SH-SY5Y (cell line): ENCODE data around the gene C11orf68.

Source experiments
- GATA2 ChIP-seq: IDR thresholded peaks from 2 replicates; pipeline ENCODE4 v1.6.1; 2011; ENCODE audit warnings: mild to moderate bottlenecking, low read depth, low read length
- GATA3 ChIP-seq: IDR thresholded peaks from 2 replicates; pipeline ENCODE4 v1.6.1; 2011; ENCODE audit warnings: low read depth, mild to moderate bottlenecking, low read length, moderate library complexity

Gene C11orf68

GRCh38 chr11:65906602-65907001, 12.3 kb downstream of the C11orf68 start:
- TF ChIP-seq GATA3 (no peak), GATA2 (no peak)

DNA sequence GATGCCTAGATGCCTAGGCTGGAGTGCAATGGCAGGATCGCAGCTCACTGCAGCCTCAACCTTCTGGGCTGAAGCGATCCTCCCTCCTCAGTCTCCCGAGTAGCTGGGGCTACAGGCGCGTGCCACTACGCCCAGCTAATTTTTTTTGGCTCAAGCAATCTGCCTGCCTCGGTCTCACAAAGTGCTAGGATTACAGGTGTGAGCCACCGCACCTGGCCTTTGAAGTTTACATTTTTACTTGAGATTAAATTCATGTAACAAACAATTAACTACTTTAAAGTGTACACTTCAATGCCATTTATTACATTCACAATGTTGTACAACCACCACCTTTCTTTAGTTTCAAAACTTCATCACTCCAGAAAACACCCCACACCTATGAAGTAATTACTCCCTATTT, 15.1 kb downstream of the C11orf68 start:
- TF ChIP-seq GATA2 (no peak), GATA3 (no peak)

DNA sequence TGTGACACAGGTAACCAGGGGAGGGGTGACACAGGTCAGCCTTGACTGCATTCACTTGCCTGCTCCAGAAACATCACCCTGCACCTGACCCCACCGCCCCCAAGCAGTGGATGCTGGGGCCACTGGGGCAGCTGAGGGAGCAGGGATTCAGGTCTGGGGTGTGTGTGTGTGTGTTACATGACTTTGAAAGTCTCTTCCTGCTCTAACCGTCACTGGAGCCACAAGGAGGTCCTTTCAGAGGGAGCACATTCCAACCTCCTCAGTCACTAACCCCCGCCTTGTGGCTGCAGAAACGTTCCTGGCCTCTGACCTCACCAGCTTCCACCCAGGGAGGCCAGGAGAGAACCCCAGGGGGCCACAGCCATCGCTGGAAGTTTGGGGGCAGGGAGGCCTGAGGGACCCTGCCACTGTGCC, 15.8 kb downstream of the C11orf68 start:
- no peak for TF ChIP-seq GATA3
- TF ChIP-seq GATA2, result no peak

- TF ChIP-seq GATA2, result no peak
- TF ChIP-seq GATA3, result no peak
Observed at GRCh38 chr11:65900899-65901180, 18.0 kb downstream of the C11orf68 start.

- no peak for TF ChIP-seq GATA2
- TF ChIP-seq GATA3, result no peak
Observed at GRCh38 chr11:65900125-65900898, 18.6 kb downstream of the C11orf68 start, which contains the start of gene FOSL1. TSS of gene FOSL1 (minus strand) at chr11:65900388. CDS start at chr11:65900339, 49 bp downstream.

- no peak for TF ChIP-seq GATA3
- no peak for TF ChIP-seq GATA2
Observed at GRCh38 chr11:65899356-65900124, 19.3 kb downstream of the C11orf68 start.

- TF ChIP-seq GATA3 (no peak), GATA2 (no peak)
Observed at GRCh38 chr11:65898656-65899355, 20.1 kb downstream of the C11orf68 start.

DNA sequence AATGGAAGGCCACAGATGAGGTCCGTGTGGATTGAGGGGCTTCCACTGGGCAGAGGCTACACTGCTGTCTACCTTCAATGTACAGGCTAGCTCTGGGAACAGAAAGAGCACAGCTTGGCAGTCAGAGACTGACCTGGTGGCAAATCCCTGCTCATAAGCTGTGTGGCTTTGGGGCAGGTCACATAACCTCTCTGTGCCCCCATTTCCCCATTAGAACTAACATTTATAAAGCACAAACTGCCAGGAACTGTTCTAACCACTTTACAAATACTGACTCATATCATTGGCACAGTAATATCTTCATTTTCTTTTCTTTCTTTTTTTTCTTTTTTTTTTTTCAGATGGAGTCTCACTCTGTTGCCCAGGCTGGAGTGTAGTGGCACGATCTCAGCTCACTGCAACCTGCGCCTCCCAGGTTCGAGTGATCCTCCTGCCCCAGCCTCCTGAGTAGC, 21.8 kb downstream of the C11orf68 start:
- TF ChIP-seq GATA3 (no peak), GATA2 (no peak)

DNA sequence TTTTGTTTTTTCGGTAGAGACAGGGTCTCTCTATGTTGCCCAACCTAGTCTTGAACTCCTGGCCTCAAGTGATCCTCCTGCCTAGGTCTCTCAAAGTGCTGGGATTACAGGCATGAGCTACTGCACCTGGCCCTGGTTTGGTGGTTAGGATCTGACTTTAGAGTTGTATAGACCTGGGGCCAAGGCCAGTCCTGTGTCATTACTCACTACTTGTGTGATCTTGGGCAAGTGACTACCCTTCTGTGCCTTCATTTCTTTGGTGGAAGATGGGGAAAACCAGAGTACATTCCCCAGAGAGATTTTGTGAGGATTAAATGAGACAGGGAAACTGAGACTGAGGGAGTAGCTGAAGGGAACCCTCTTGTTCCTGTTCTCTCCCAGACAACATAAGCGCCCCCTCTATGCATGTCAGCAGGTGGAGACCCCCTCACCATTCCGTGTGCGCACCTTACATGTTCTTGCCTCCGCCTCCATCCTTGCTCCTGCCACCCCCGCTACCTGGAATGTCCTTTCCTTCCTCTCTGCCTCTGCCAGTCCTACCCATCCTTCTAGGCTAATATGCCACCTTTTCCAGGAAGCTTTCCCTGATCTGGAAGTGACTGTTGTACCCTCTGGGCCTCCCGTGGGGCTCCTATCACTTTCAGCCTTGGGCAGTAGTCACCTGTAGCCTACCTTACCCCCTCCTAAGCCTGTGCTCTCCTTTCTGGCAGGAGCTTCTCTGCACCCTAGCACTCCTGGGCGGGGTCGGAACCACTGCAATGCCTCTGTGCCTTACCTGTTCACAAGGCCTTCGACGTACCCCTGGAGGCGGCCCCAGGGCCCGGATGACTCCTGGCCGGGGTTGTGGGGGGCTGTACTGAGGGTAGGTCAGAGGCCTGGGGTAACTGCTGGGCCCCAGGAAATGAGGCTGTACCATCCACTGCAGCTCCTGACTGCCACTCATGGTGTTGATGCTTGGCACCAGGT, 22.5 kb downstream of the C11orf68 start:
- TF ChIP-seq GATA3, result no peak
- TF ChIP-seq GATA2, result no peak

DNA sequence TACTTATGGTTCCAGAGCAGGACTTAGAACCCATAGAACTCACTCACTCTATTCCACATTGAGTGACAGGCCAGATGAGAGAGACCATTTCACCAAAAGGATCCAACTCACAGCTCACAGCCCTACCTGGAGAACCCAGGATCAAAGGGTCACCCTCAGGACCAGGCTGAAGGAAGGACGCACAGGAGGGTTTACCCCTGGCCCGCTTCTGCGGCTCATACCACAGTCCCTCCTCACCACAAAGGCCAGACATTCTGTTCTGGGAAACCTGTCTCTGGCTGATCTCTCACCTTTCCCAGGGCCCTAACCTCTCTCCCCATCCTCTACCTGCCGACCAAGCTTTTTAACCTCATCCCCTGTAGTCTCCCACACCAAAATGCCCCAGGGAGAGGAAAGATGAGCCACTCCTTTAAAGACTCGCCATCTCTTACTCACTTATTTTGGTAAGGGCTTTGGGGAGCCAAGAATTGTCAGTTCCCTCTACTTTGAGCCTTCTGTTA, 23.3 kb downstream of the C11orf68 start:
- TF ChIP-seq GATA3, result no peak

- TF ChIP-seq GATA3, result no peak
- no peak for TF ChIP-seq GATA2
Observed at GRCh38 chr11:65894034-65894591, 24.7 kb downstream of the C11orf68 start.

GRCh38 chr11:65892661-65893317, 26.1 kb downstream of the C11orf68 start:
- TF ChIP-seq GATA2 (no peak), GATA3 (no peak)
